HL-60 (cell line): ENCODE measurements around the gene TGM2.

Source experiments
- DNase-seq, 2 experiments: peaks; one replicate each; pipeline ENCODE4 v3.0.0-alpha.2; 2010 to 2020; ENCODE audit warnings: low read depth in 1 of 2, low spot score in 1 of 2
- H3K27ac ChIP-seq: fragments of 250-450 bp; sonication (Bioruptor Pico); replicated peaks from 2 replicates; pipeline ENCODE4 v1.5.1; 2020; ENCODE audit warnings: mild to moderate bottlenecking, moderate library complexity
- H3K27me3 ChIP-seq: fragments of 250-450 bp; sonication (Bioruptor Pico); 2 replicates; pipeline ENCODE4 v1.5.1; 2021; ENCODE audit warnings: mild to moderate bottlenecking, moderate library complexity; ENCODE audit not compliant: insufficient read depth, poor library complexity, severe bottlenecking
- H3K4me3 ChIP-seq: replicated peaks from 2 replicates; pipeline ENCODE4 v1.5.1; 2011; ENCODE audit warnings: mild to moderate bottlenecking, control low read depth, low read length; ENCODE audit not compliant: insufficient read depth
- GABPA ChIP-seq: IDR thresholded peaks from 2 replicates; pipeline ENCODE4 v1.6.1; 2012; ENCODE audit warnings: low read depth
- POLR2AphosphoS5 ChIP-seq: IDR thresholded peaks from 2 replicates; pipeline ENCODE4 v1.6.1; 2012; ENCODE audit warnings: low read depth
- SPI1 ChIP-seq: IDR thresholded peaks from 2 replicates; pipeline ENCODE4 v1.6.1; 2012; ENCODE audit warnings: low read depth, mild to moderate bottlenecking, borderline replicate concordance
- TF ChIP-seq, protein P1 (sequence below): IDR thresholded peaks from one replicate; pipeline ENCODE4 v1.5.1; 2011; ENCODE audit warnings: low read length, control low read depth, inconsistent platforms; ENCODE audit not compliant: insufficient read depth
- TF ChIP-seq, protein P2 (sequence below): IDR thresholded peaks from 2 replicates; pipeline ENCODE4 v1.6.1; 2012; ENCODE audit warnings: low read depth; ENCODE audit not compliant: insufficient replicate concordance

The TGM2 gene

DNA sequence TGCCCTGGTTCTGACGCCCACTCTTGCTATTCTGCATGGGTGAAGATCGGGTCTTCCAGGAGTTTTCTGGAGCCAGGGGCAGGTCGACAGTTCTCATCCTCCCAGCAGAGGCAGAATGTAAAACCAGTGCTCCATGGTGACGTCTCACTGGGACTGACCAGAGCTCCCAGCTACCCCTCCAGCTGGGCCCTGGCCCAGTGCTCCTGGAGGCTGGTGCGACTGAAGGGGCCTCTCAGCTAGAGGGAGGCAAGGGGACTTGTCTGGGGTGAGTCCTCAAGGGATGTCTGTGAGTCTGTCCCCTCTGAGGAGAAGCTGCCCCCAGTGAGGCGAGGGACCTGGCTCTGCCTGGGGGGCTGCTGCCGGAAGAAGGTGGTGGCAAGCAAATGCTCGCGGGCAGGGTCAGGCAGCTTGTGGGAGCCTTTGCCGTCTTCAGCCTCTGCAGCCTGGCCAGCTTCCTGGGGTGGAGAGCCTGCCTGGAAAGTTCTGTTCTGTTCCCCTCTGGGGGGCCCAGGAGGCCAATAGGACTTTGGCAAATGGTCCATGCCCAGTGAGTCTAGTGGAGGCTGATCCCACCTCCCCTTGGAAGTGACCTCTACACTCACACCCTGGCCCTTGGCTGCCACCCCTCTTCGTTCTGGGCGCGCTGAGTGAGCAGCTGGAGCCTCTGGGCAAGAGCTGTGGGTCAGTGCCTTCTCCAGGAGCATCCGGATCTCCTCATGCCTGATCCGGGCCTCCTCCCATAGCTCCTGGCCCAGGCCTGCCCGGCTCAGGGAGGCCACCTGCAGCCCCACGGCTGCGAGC, 47.9 kb upstream of the TGM2 start:
- Histone ChIP-seq H3K4me3 (no peak overlapping the region), H3K27ac (no peak overlapping the region), H3K27me3 (no peaks in the 10 kb centered on the region)
- DNase-seq, result no peak
- TF ChIP-seq, protein P1, sequence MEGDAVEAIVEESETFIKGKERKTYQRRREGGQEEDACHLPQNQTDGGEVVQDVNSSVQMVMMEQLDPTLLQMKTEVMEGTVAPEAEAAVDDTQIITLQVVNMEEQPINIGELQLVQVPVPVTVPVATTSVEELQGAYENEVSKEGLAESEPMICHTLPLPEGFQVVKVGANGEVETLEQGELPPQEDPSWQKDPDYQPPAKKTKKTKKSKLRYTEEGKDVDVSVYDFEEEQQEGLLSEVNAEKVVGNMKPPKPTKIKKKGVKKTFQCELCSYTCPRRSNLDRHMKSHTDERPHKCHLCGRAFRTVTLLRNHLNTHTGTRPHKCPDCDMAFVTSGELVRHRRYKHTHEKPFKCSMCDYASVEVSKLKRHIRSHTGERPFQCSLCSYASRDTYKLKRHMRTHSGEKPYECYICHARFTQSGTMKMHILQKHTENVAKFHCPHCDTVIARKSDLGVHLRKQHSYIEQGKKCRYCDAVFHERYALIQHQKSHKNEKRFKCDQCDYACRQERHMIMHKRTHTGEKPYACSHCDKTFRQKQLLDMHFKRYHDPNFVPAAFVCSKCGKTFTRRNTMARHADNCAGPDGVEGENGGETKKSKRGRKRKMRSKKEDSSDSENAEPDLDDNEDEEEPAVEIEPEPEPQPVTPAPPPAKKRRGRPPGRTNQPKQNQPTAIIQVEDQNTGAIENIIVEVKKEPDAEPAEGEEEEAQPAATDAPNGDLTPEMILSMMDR, result no peak
- TF ChIP-seq POLR2AphosphoS5 (no peak), GABPA (no peak), SPI1 (no peak)
- TF ChIP-seq, protein P2, sequence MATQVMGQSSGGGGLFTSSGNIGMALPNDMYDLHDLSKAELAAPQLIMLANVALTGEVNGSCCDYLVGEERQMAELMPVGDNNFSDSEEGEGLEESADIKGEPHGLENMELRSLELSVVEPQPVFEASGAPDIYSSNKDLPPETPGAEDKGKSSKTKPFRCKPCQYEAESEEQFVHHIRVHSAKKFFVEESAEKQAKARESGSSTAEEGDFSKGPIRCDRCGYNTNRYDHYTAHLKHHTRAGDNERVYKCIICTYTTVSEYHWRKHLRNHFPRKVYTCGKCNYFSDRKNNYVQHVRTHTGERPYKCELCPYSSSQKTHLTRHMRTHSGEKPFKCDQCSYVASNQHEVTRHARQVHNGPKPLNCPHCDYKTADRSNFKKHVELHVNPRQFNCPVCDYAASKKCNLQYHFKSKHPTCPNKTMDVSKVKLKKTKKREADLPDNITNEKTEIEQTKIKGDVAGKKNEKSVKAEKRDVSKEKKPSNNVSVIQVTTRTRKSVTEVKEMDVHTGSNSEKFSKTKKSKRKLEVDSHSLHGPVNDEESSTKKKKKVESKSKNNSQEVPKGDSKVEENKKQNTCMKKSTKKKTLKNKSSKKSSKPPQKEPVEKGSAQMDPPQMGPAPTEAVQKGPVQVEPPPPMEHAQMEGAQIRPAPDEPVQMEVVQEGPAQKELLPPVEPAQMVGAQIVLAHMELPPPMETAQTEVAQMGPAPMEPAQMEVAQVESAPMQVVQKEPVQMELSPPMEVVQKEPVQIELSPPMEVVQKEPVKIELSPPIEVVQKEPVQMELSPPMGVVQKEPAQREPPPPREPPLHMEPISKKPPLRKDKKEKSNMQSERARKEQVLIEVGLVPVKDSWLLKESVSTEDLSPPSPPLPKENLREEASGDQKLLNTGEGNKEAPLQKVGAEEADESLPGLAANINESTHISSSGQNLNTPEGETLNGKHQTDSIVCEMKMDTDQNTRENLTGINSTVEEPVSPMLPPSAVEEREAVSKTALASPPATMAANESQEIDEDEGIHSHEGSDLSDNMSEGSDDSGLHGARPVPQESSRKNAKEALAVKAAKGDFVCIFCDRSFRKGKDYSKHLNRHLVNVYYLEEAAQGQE, result no peak

DNA sequence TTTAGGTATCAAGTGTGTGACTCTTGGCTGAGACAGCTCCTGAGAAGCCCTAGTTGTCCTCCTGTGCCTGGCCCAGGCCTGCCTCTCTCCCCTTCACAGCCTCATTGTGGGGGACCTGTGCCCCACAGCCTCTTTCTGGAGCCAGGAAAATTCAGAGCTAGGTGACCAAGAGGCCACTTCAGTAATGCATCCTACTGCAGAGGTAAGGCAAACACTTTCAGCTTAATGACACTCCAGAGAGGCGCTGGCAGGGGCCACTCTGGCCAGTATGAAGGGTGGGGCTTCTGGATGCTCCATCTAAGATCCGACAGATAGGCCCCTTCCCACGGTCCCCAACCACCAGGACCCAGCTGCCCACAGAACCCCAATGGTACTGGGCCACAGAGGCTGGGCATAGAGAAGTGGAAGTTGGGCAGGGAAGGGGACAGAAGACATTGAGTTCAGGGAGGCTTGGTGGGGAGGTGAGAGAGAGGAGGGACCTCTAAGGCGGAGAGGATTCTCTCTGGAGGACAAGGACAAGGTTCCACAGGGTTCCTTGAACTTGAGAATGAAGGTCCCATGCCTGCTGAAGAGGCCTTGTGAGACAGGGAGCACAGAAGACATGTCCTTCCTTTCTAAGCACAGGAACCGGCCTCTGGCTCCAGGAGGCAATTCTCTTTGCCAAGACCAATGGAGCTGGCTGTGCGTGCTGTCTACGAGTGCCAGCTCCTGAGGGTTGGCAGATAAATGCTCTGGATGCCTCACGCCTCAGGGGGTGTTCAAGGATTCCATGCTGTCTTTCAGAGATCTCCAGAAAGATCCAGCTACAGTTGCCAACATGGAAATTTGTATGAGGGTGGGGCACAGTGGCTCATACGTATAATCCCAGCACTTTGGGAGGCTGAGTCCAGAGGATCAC, 46.4 kb upstream of the TGM2 start:
- Histone ChIP-seq H3K27me3 (no peaks in the 10 kb centered on the region), H3K27ac (no peak overlapping the region), H3K4me3 (no peak overlapping the region)
- TF ChIP-seq, protein P1, result no peak
- TF ChIP-seq, protein P2, result no peak
- TF ChIP-seq POLR2AphosphoS5 (no peak), SPI1 (no peak)
- DNase-seq, result no peak

DNA sequence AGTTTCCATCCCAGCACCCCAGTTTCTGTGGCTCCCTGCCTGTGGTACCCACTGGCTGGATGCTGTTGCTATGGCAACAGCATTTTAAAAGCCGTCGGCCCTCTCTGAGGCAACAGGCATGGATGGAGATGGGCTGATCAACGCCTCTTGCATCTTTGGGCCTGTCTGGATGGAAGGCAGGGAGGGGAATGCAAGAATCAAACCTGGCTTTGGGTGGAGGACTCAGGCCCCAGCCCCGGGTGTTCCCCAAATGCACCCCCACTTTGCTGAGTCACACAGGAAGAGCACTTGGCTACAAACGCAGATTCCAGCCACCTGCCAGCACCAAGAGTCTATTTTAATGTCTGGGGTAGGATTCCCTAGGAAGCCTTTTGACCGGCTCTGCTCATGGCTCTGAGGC, 45.7 kb upstream of the TGM2 start:
- no peak overlapping the region for H3K27ac ChIP-seq
- TF ChIP-seq, protein P1, result no peak
- TF ChIP-seq, protein P2, result no peak
- TF ChIP-seq SPI1 (no peak), POLR2AphosphoS5 (no peak), GABPA (no peak)
- no peak for DNase-seq
- no peak overlapping the region for H3K4me3 ChIP-seq
- H3K27me3 ChIP-seq, result no peaks in the 10 kb centered on the region
